IMR-90 (cell line): ENCODE data around the gene FST. TPM values are rescaled to one million over a fixed set of nuclear protein-coding genes. Genes with fewer than 3 reads are reported as not detected.

ENCODE experiments used
- ATAC-seq: fragments of 200-7000 bp; cut with Tn5 transposase; 2 replicates; pipeline ENCODE4 v1.9.1; 2020; ENCODE audit warnings: low read depth, mild to moderate bottlenecking, moderate library complexity
- BruUV-seq: library from RNA; stranded (reverse); fragments of 400-500 nt; replicated peaks from 2 replicates; lab custom pipeline; 2021; lab: Mats Ljungman, UMichigan
- CTCF ChIA-PET: fragments of 300-600 bp; formaldehyde crosslinking; extraction: SDS; loops from one replicate; lab custom pipeline; 2021; ENCODE audit warnings: antibody characterized with exemption; lab: Yijun Ruan, JAX
- POLR2A ChIA-PET: fragments of 300-600 bp; sonication (Branson Sonifier 250); formaldehyde crosslinking; loops from one replicate; lab custom pipeline; 2022; ENCODE audit warnings: antibody characterized with exemption; ENCODE audit not compliant: unreplicated experiment; lab: Charles Lee
- DNase-seq: peaks from one replicate; pipeline ENCODE4 v3.0.0; 2013
- H2AFZ ChIP-seq: replicated peaks from 2 replicates; pipeline ENCODE3; 2013; ENCODE audit warnings: low read length, mild to moderate bottlenecking; ENCODE audit not compliant: poor library complexity
- H2AK5ac ChIP-seq: 2 replicates; pipeline ENCODE4 v1.6.1; 2013; ENCODE audit warnings: low read depth, low read length, inconsistent platforms
- H2AK9ac ChIP-seq: replicated peaks from 2 replicates; pipeline ENCODE3; 2013; ENCODE audit warnings: mild to moderate bottlenecking, low read depth, low read length, moderate library complexity; ENCODE audit not compliant: poor library complexity
- H2BK120ac ChIP-seq: 2 replicates; pipeline ENCODE4 v1.6.1; 2013; ENCODE audit warnings: low read depth, low read length, inconsistent platforms
- H2BK15ac ChIP-seq: 3 replicates; pipeline ENCODE4 v1.6.1; 2013; ENCODE audit warnings: low read depth, low read length, inconsistent platforms
- H2BK20ac ChIP-seq: 2 replicates; pipeline ENCODE4 v1.6.1; 2013; ENCODE audit warnings: low read depth, mild to moderate bottlenecking, inconsistent platforms, low read length, moderate library complexity
- H2BK5ac ChIP-seq: 2 replicates; pipeline ENCODE4 v1.6.1; 2013; ENCODE audit warnings: mild to moderate bottlenecking, low read depth, low read length, inconsistent platforms; ENCODE audit not compliant: poor library complexity, severe bottlenecking
- H3K14ac ChIP-seq: replicated peaks from 2 replicates; pipeline ENCODE4 v1.6.1; 2013; ENCODE audit warnings: low read depth, low read length, inconsistent platforms
- H3K18ac ChIP-seq: 2 replicates; pipeline ENCODE4 v1.6.1; 2013; ENCODE audit warnings: low read depth, low read length, control low read depth
- H3K23ac ChIP-seq: 2 replicates; pipeline ENCODE4 v1.6.1; 2013; ENCODE audit warnings: low read depth, low read length, inconsistent platforms
- H3K27ac ChIP-seq: 2 replicates; pipeline ENCODE4 v1.5.1; 2013; ENCODE audit warnings: mild to moderate bottlenecking, control low read depth, low read length; ENCODE audit not compliant: insufficient read depth
- H3K27me3 ChIP-seq: 2 replicates; pipeline ENCODE4 v1.6.1; 2013; ENCODE audit warnings: low read length; ENCODE audit not compliant: control insufficient read depth, insufficient read depth
- H3K36me3 ChIP-seq: 2 replicates; pipeline ENCODE4 v1.6.1; 2013; ENCODE audit warnings: low read length, mixed read lengths; ENCODE audit not compliant: control insufficient read depth, insufficient read depth
- H3K4ac ChIP-seq: 2 replicates; pipeline ENCODE4 v1.6.1; 2013; ENCODE audit warnings: low read depth, low read length, inconsistent platforms
- H3K4me1 ChIP-seq: 2 replicates; pipeline ENCODE4 v1.6.1; 2013; ENCODE audit warnings: low read length, mixed read lengths; ENCODE audit not compliant: control insufficient read depth, insufficient read depth
- H3K4me2 ChIP-seq: 2 replicates; pipeline ENCODE4 v1.6.1; 2013; ENCODE audit warnings: low read depth, mild to moderate bottlenecking, control low read depth, low read length, moderate library complexity
- H3K4me3 ChIP-seq: 2 replicates; pipeline ENCODE4 v1.5.1; 2013; ENCODE audit warnings: low read depth, mild to moderate bottlenecking, control low read depth, low read length, moderate library complexity; ENCODE audit not compliant: insufficient read depth
- H3K56ac ChIP-seq: 2 replicates; pipeline ENCODE4 v1.6.1; 2013; ENCODE audit warnings: low read length, inconsistent platforms; ENCODE audit not compliant: insufficient read depth; ENCODE audit errors: extremely low read depth
- H3K79me1 ChIP-seq, 2 experiments: 2 replicates each; pipeline ENCODE4 v1.6.1; 2013; ENCODE audit warnings: low read length in 2 of 2, inconsistent platforms in 1 of 2, low read depth in 1 of 2
- H3K9ac ChIP-seq: 2 replicates; pipeline ENCODE4 v1.6.1; 2013; ENCODE audit warnings: low read depth, low read length, control low read depth
- H3K9me1 ChIP-seq: 2 replicates; pipeline ENCODE4 v1.6.1; 2013; ENCODE audit warnings: low read length, inconsistent platforms; ENCODE audit not compliant: insufficient read depth
- H3K9me3 ChIP-seq: 2 replicates; pipeline ENCODE4 v1.6.1; 2013; ENCODE audit warnings: low read length; ENCODE audit not compliant: control insufficient read depth, insufficient read depth
- H4K20me1 ChIP-seq: 2 replicates; pipeline ENCODE4 v1.6.1; 2013; ENCODE audit warnings: low read length, inconsistent platforms; ENCODE audit not compliant: insufficient read depth
- H4K5ac ChIP-seq: 2 replicates; pipeline ENCODE4 v1.6.1; 2013; ENCODE audit warnings: mild to moderate bottlenecking, low read depth, low read length, control low read depth
- H4K8ac ChIP-seq, 2 experiments: 2 replicates each; pipeline ENCODE4 v1.6.1; 2013; ENCODE audit warnings: low read depth in 2 of 2, low read length in 2 of 2, control low read depth in 1 of 2, inconsistent platforms in 1 of 2
- H4K91ac ChIP-seq: 2 replicates; pipeline ENCODE4 v1.6.1; 2013; ENCODE audit warnings: low read depth, low read length, inconsistent platforms; ENCODE audit not compliant: insufficient read depth
- BHLHE40 ChIP-seq: fragments of 150-350 bp; IDR thresholded peaks from 2 replicates; pipeline ENCODE4 v1.6.1; 2016; ENCODE audit warnings: mild to moderate bottlenecking, low read depth, low read length
- CEBPB ChIP-seq: IDR thresholded peaks from 2 replicates; pipeline ENCODE4 v1.6.1; 2012; ENCODE audit warnings: low read depth, low read length, improper control_type of control experiment
- CHD1 ChIP-seq: IDR thresholded peaks from 2 replicates; pipeline ENCODE4 v1.6.1; 2012; ENCODE audit warnings: low read depth, low read length, improper control_type of control experiment
- FOS ChIP-seq: fragments of 150-350 bp; IDR thresholded peaks from 2 replicates; pipeline ENCODE4 v1.6.1; 2016; ENCODE audit warnings: low read depth, low read length
- MAFK ChIP-seq: IDR thresholded peaks from 2 replicates; pipeline ENCODE4 v1.6.1; 2012; ENCODE audit warnings: low read depth, low read length, improper control_type of control experiment
- MAZ ChIP-seq: IDR thresholded peaks from 2 replicates; pipeline ENCODE4 v1.6.1; 2012; ENCODE audit warnings: low read depth, mild to moderate bottlenecking, low read length, improper control_type of control experiment, moderate library complexity, borderline replicate concordance
- MXI1 ChIP-seq: IDR thresholded peaks from 2 replicates; pipeline ENCODE4 v1.6.1; 2012; ENCODE audit warnings: low read depth, mild to moderate bottlenecking, low read length, moderate library complexity, borderline replicate concordance
- POLR2A ChIP-seq: IDR thresholded peaks from 2 replicates; pipeline ENCODE4 v1.6.1; 2012; ENCODE audit warnings: mild to moderate bottlenecking, low read depth, low read length
- RAD21 ChIP-seq: IDR thresholded peaks from 2 replicates; pipeline ENCODE4 v1.6.1; 2012; ENCODE audit warnings: low read length, improper control_type of control experiment
- RCOR1 ChIP-seq: IDR thresholded peaks from 2 replicates; pipeline ENCODE4 v1.6.1; 2012; ENCODE audit warnings: mild to moderate bottlenecking, low read length, improper control_type of control experiment; ENCODE audit not compliant: insufficient replicate concordance
- RFX5 ChIP-seq: IDR thresholded peaks from 2 replicates; pipeline ENCODE4 v1.8.0; 2012; ENCODE audit warnings: low read depth, mild to moderate bottlenecking, low read length, moderate library complexity
- SMC3 ChIP-seq: fragments of 150-350 bp; IDR thresholded peaks from 2 replicates; pipeline ENCODE4 v1.6.1; 2016; ENCODE audit warnings: low read depth, mild to moderate bottlenecking, antibody characterized with exemption, low read length, moderate library complexity
- WGBS, 2 experiments: methylation state at CpG; one replicate each; pipeline versions ENCODE4 v1.1.5 to v1.1.7; 2013; ENCODE audit warnings: missing lambda C conversion rate in 2 of 2; ENCODE audit not compliant: insufficient read length in 1 of 2; ENCODE audit errors: extremely low coverage in 2 of 2; 5-methylcytosine and 5-hydroxymethylcytosine counted together
- dilution Hi-C: fragments of 300-500 bp; cut with HindIII; formaldehyde crosslinking; loops from one replicate; pipeline ENCODE4 v1.14.3; 2018; ENCODE audit warnings: low sequenced_read_pairs; ENCODE audit not compliant: unreplicated experiment
- in situ Hi-C: fragments of 300-500 bp; cut with MboI; formaldehyde crosslinking; loops from 3 replicates; pipeline ENCODE4 v1.14.3; 2019; ENCODE audit warnings: low sequenced_read_pairs, inconsistent platforms, mixed read lengths
- intact Hi-C: fragments of 100-400 bp; cut with micrococcal nuclease; formaldehyde crosslinking; loops from 2 replicates; pipeline ENCODE4 v1.10.0; 2022
- polyA plus RNA-seq, 3 experiments: library from polyadenylated mRNA; depleted of rRNA; stranded (reverse); fragments of >200 nt; gene quantifications; 2 replicates each; pipeline ENCODE4 v1.2.3, GENCODE V29; 2012; ENCODE audit warnings: low replicate concordance in 1 of 3
- total RNA-seq: library from RNA; depleted of rRNA; stranded (reverse); fragments of >200 nt; gene quantifications from 2 replicates; pipeline ENCODE4 v1.2.3, GENCODE V29; 2012
- TF ChIP-seq, protein P1 (sequence below): fragments of 150-350 bp; IDR thresholded peaks from 2 replicates; pipeline ENCODE4 v1.6.1; 2017; ENCODE audit warnings: mild to moderate bottlenecking, antibody characterized with exemption, low read length, low read depth
- TF ChIP-seq, protein P2 (sequence below): conservative IDR thresholded peaks from 2 replicates; pipeline ENCODE4 v1.5.1; 2012; ENCODE audit warnings: mild to moderate bottlenecking, low read depth, low read length, improper control_type of control experiment

FST gene
- total and polyA plus RNA-seq, 2 of the 4 experiments (the other 2 are of a cell fraction): 141 to 195 TPM

DNA sequence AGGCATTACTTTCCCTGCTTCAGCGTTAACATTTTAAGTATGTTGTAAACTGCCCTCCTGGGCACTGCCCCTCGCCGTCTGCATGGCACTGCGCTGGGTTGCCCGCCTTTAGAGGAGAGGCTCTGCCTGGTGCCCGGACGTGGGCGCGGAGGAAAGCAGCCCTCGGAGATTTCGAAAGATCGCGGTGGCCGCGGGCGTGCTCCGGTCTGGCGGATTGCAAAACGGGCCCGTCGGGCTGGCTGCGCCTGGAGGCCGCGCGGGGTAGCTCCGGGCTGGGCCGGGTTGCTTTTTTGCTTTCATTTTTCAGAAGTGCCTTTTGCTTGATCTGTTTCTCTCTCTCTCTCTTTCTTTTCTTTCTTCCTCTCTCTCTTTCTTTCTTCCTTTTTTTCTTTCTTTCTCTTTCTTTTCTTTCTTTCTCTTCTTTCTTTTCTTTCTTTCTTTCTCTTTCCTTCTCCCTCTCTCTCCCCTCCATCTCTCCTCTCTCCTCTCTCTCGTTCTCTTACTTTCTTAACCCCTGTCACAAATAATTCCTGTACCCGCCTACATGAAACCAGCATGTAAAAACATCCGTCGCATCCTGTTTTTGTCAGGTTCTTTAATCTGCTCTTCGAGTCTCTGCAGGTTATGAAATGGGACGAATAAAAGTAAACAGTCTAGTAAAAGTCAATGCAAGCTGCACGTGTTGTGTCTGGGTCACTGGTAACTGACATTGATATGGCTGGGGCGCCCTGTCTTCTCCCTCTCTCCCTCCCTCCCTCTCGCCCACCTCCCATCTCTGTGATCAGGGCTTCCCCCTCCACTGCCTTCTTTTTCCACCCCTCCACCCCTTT, 1.7 kb downstream of the FST start:
- DNase-seq (peak; percentile 71), ATAC-seq (peak; percentile 8)
- Histone ChIP-seq H3K18ac (peak overlapping the region; percentile 98), H3K56ac (peak overlapping the region; percentile 98), H3K4me1 (peaks cover 15% of the 10 kb centered on the region), H3K9me1 (peaks cover 11% of the 10 kb centered on the region), H2BK20ac (0 out of 2 replicates have a peak overlapping the region, but pooled peaks have one; percentile 30), H3K9me3 (no peaks in the 10 kb centered on the region), H3K4ac (peak overlapping the region; percentile 97), H2AFZ (peak overlapping the region; percentile 87), H3K79me1 (peaks cover 14 to 42% of the 10 kb centered on the region in 2 experiments), H4K91ac (peak overlapping the region; percentile 89), H3K14ac (peak overlapping the region; percentile 96), H4K20me1 (peaks cover 13% of the 10 kb centered on the region; the same call in 1 of the 2 replicates), H3K27ac (peak overlapping the region; percentile 99), H3K4me2 (peak overlapping the region; percentile 92), H3K9ac (peak overlapping the region; percentile 100), H2AK5ac (peak overlapping the region; percentile 52), H3K27me3 (no peaks in the 10 kb centered on the region), H2AK9ac (peak overlapping the region; percentile 77), H4K5ac (peak overlapping the region; percentile 70), H2BK120ac (peak overlapping the region; percentile 85), H4K8ac (peak overlapping the region; percentile 88), H2BK15ac (peak overlapping the region; percentile 37; the same call in 1 of the 3 replicates), H3K36me3 (peaks cover 23% of the 10 kb centered on the region), H2BK5ac (peak overlapping the region; percentile 98), H3K4me3 (peak overlapping the region; percentile 100), H3K23ac (peak overlapping the region; percentile 98)
- dilution Hi-C loops (no loop called here), intact Hi-C loops (loop anchor here (5.0 to 10.0 kb wide), 4 partner anchors 395 to 580 kb away; no protein-coding TSS in a partner anchor), in situ Hi-C loops (loop anchor here (5.0 kb wide), 1 partner anchor 745 kb away; no protein-coding TSS in a partner anchor)
- POLR2A ChIA-PET: interaction anchor here (0.6 to 1.4 kb wide), 4 partner anchors 52 to 802 kb away, joined by 3 to 9 read pairs (median 4); no protein-coding TSS in a partner anchor
- WGBS, 2 experiments: 0% methylated on average over 24 of the region's 36 CpGs; no CpG with 5 or more reads in 1 of the 2 experiments
- CTCF ChIA-PET: interaction anchor here (0.6 kb wide), 1 partner anchor 1843 kb away, joined by 3 read pairs; no protein-coding TSS in a partner anchor
- no TSS peak for BruUV-seq
- TF ChIP-seq MAFK (no peak), SMC3 (no peak), MXI1 (peak; percentile 79), MAZ (0 out of 2 replicates have a peak, but pooled peaks have one; percentile 15), CHD1 (no peak), CEBPB (peak; percentile 95), RFX5 (no peak), BHLHE40 (peak; percentile 42; the same call in 1 of the 2 replicates), RCOR1 (no peak), POLR2A (peak; percentile 69), FOS (no peak), RAD21 (peak; percentile 39; the same call in 1 of the 2 replicates)
- TF ChIP-seq, protein P1, sequence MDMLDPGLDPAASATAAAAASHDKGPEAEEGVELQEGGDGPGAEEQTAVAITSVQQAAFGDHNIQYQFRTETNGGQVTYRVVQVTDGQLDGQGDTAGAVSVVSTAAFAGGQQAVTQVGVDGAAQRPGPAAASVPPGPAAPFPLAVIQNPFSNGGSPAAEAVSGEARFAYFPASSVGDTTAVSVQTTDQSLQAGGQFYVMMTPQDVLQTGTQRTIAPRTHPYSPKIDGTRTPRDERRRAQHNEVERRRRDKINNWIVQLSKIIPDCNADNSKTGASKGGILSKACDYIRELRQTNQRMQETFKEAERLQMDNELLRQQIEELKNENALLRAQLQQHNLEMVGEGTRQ: no peak
- TF ChIP-seq, protein P2, sequence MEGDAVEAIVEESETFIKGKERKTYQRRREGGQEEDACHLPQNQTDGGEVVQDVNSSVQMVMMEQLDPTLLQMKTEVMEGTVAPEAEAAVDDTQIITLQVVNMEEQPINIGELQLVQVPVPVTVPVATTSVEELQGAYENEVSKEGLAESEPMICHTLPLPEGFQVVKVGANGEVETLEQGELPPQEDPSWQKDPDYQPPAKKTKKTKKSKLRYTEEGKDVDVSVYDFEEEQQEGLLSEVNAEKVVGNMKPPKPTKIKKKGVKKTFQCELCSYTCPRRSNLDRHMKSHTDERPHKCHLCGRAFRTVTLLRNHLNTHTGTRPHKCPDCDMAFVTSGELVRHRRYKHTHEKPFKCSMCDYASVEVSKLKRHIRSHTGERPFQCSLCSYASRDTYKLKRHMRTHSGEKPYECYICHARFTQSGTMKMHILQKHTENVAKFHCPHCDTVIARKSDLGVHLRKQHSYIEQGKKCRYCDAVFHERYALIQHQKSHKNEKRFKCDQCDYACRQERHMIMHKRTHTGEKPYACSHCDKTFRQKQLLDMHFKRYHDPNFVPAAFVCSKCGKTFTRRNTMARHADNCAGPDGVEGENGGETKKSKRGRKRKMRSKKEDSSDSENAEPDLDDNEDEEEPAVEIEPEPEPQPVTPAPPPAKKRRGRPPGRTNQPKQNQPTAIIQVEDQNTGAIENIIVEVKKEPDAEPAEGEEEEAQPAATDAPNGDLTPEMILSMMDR: 0 out of 2 replicates have a peak, but pooled peaks have one; percentile 5
